Prostate gland (tissue), 2 donors: ENCODE data around the gene SLC1A1.

Experiments
- CTCF ChIP-seq, 4 experiments: fragments of 200-600 bp in 2 of 4; fragments of 450-650 bp in 2 of 4; sonication (generic) in 2 of 4; IDR thresholded peaks; 1 replicate in 3 of 4; 2 replicates in 1 of 4; pipeline ENCODE4 v1.5.1; 2016 to 2019; ENCODE audit warnings: antibody characterized with exemption in 4 of 4, mild to moderate bottlenecking in 2 of 4, moderate library complexity in 2 of 4
- POLR2A ChIP-seq: fragments of 450-650 bp; IDR thresholded peaks from one replicate; pipeline ENCODE4 v1.6.1; 2016; ENCODE audit warnings: antibody characterized with exemption, mild to moderate bottlenecking
- POLR2AphosphoS5 ChIP-seq: sonication (generic); formaldehyde crosslinking; IDR thresholded peaks from one replicate; pipeline ENCODE4 v1.6.1; 2017; ENCODE audit warnings: antibody characterized with exemption

- TF ChIP-seq CTCF (IDR thresholded peaks at IDR 0.05) (no peak), POLR2AphosphoS5 (no peak), POLR2A (no peak)
Measured at GRCh38 chr9:4475301-4475700, 15.0 kb upstream of the SLC1A1 start.
